OCI-LY3 (cell line): ENCODE data around the gene SND1.

ENCODE experiments used
- CTCF ChIP-seq: fragments of 200-600, 300-600 bp; sonication (generic); IDR thresholded peaks from 2 replicates; pipeline ENCODE4 v1.5.1; 2014; ENCODE audit warnings: antibody characterized with exemption, low read length, low read depth
- EZH2phosphoT487 ChIP-seq: fragments of 200-600 bp; shearing (Covaris generic); IDR thresholded peaks from 2 replicates; pipeline ENCODE4 v1.6.1; 2018; ENCODE audit warnings: antibody characterized with exemption, mixed run types, low read depth

DNA sequence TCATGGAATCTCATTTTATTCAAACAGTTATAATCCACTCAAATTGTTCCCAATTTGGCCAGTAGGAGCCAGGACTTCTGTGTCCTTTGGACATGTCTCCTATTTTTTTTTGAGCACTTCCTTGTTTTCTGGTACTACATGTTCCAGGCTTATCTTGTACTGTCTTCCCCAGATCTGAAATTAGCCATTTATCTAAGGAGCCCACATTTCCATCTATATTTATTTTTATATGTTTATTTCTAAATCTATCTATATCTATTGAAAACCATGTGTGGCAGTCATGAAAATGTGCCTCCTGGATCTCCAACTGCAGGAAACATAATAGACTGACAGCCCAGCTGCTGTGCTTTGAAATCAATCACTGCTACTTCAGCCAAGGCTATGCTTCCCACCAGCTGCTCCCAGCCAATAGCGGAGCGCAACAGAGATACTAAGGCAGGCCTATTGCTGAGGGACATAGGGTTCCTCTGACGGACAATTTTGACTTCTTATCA, 232.1 kb downstream of the SND1 start:
- no peak for TF ChIP-seq CTCF
- TF ChIP-seq EZH2phosphoT487, result no peak
